Fibroblast of skin of right biceps (primary cell): Measurements from ENCODE around the gene OPN1LW.
"Not testable (repeated sequence)": the region's sequence is repeated elsewhere in the genome, so short reads cannot be mapped to it uniquely, and the experiment has no call there.

Experiments
- DNase-seq: peaks from one replicate; pipeline ENCODE4 v3.0.0-alpha.2; 2013

OPN1LW gene

DNA sequence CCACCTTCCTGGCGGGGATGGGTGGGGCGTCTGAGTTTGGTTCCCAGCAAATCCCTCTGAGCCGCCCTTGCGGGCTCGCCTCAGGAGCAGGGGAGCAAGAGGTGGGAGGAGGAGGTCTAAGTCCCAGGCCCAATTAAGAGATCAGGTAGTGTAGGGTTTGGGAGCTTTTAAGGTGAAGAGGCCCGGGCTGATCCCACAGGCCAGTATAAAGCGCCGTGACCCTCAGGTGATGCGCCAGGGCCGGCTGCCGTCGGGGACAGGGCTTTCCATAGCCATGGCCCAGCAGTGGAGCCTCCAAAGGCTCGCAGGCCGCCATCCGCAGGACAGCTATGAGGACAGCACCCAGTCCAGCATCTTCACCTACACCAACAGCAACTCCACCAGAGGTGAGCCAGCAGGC lies at the start of gene OPN1LW:
OPN1LW (plus strand) TSS at position 234 of the 400 bp plus-strand sequence; CDS start at position 275, 41 bp downstream.
- not testable (repeated sequence) for DNase-seq

DNA sequence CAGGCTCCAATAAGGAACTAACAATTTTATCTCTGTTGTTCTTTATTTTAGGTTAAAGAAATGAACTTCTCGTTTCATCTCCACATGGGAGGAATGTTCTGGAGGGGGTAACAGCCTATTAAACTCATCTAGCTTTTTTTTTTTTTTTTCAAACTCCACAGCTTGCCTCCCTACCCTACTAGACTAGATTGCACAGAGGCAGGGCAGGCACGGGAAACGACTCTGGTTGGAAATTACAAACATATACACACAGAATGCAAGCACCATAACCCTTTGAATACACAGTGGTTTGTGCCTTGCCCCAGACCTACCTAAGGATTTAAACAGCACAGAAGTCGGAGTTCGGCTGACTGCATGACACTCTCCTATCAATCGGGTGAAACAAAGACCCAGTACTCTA lies 49.2 kb upstream of the OPN1LW start:
- DNase-seq: no peak

DNA sequence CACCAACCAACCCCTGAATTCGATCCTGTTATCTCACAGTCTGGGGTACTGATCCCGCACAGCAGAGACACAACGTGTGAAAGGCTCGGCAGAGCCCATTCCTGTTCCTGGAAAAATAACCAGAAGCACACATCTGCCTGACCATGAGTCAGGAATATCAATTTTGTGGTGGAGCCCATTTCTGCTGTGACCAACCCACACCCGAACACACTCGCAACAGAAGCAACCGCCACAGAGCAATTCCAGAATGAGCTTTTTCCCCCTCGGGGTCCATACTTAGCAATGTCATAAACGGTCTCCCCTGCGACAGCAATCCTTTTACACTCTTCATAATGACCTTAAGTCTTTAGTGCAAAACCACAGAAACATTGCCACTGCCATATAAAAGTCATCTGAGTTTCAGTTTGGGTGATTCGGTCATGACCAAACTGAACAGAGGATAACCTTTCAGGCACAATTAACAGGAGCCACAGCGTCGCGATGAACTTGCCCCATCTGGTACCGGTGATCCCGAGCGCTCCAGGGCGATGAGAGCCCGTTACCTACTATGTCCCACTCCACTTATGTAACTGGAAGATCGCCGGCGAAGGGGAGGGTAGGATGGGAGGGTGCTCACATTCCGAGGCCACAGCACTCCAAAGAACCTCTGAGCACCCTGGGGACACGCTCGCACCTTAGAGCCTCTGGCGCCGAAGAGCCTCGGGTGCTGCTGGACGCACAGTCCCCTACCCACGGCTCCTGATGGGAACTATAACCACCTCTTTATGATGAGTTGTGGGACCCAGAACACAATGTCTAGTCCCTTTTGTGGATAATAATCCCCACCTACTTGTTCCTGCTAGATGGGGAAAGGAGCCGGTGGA lies 47.7 kb upstream of the OPN1LW start:
- DNase-seq: peak; percentile 26

DNA sequence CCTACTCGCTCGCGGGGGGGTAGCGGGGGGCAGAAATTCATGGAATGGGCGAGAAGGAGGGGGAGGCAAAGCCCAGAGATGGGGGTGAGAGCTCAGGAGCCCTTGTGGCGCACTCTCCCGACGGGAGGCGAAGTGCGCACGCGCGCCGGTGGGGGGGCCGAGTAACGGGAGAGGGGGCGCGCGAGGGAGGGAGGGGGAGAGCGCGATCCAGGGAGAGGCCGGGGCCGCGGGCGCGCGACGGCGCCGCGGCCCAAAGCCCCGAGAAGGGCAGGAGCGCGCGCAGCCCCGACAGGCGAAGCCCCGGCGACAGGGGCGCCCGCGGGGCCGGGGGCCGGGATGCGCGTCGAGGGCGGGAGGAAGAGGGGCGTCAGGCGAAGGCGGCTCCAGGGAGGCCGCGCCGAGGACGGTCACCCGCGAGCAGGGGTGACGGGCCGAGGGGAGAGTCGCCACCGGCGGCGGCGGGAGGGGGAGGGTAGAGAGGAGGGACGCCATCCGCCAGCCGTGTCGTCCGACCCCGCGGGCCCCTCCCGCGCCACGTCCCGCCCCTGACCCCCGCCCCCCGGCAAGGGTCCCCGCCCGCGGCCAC lies 46.9 kb upstream of the OPN1LW start:
- DNase-seq: peak; percentile 76

DNA sequence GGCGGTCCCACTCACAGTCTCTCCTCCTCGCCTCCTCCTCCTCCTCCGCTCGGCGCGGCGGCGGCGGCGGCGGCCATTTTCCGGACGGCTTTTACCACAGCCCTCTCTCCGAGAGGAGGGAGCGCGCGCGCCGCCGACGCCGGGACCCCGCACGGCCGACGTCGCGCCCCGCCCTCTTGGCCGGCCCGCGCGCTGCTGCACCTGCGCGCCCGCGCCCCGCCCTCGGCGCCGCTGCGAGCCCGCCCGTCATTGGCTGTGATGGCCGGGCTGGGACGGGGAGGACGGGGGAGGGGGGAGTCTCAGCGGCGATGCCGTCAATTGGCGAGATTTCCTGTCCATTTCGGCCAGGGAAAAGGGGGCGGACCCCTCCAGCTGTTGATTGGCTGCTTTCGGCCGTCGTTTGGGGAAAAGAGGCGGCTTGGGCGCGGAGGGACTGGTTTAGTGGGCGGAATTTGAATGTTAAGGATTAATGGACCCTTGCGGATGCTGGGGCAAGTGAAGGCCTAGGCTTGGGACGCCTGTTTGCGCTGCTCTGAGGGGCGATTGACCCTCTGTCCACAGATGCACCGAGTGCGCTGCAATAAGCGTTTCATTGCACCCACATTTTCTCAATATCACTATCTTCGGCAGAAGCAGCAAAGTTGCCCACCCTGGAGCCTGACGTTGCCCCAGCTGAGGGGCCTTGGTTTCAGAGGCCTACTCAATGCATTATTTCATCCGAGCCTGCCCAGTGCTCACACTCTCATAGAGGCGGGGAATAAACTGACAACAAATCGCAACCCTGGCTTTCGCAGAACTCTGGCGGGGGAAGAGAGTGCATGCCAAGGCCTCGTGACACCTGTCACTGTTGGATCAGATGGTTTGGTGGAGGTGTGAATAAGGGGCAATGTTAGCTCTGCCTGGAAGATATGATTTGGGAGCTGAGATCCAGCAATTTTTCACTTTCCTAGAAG lies 46.2 kb upstream of the OPN1LW start, which contains the start of gene MECP2:
MECP2 (minus strand) TSS at position 129 of the 953 bp plus-strand sequence.
- DNase-seq: peak; percentile 92

DNA sequence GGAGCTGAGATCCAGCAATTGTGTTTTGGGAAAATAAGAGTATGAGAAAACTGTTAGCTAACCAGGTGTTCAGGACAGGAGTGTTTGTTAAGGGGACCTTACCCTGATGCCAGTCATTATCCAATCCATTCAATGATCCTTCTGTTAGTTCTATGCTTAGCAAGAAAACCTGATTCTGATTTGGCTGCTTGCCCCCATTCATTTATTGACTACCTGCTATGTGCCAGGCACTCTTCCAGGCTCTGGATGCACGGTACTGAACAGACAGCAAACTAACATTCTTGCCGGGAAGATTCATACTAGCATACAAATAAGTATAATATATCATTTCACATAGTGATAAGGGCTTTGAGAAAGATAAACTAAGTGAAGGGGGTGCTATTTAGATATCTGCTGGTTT lies 45.5 kb upstream of the OPN1LW start:
- DNase-seq: no peak

DNA sequence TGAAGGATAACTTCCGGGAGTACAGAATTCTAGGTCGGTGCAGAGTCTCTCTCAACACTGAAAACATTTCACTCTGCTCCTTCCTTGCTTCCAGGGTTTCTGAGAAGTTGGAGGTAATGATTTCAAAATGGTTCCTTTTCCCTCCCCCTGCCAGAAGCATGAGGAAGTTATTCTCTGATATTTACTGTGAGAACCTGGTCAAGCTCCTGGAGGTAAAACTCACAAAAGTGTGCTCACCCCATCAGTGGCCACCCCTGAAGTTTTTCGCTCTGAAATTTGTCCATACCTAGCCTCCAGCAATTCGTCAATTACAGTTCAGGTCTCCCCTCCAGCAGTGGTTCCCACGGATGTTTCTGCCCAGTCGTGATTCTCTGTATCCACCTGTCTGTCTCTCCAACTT lies 30.3 kb upstream of the OPN1LW start:
- no peak for DNase-seq

DNA sequence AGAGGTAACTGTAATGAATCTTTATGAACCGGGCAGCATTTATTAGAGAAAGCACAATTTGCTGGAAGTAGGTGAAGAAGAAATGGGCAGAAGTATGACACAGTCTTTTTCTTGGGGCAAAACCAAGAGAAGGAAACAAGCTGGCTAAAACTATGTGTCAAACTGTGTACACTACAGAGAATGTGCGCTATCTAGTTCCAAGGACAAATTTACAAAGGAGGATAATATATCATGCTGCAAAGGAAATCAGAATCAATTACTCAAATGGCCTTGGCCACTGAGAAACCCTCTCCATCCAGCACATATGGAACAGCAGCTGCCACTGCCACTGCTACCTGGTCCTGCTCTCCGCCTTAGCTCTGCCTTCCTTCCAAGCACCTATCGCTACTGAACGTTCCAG lies 29.4 kb upstream of the OPN1LW start:
- DNase-seq: no peak

DNA sequence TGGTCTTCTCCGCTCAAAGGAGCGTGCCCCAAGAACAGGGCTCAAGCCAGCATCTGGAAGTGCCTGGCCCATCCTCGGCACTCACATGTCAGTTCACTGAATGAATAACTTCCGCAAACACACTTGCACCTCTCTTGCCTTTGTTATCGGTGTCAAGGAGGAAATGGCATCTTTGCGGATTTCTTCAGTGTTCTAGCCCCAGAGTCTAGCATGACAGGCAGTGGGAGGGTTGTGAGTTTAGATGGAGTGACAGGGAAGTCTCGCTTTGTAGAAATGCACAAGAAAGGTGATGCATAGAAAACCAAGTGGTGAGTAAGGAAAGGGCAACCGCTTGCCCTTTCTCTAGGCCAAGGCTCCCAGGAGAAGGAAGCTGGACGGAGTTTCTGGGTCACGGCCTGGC lies 29.0 kb upstream of the OPN1LW start:
- no peak for DNase-seq

DNA sequence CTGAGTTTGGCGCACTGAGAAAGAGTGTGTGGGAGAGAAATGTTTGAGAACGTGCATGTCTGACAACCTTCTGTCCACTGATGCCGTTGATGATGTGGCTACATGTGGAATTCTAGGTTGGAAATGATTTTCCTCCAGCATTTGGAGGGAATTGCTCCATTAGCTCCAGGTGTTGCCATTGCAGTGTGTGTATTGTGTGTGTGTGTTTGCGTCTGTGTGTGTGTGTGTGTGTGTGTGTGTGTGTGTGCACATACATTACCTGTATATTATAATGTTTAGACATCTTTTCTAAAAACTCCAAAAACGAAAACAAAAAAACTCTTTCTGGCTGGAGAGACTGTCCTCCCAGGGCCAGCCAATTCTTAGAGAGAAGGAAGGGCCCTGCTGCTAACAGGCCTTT lies 28.3 kb upstream of the OPN1LW start:
- no peak for DNase-seq

DNA sequence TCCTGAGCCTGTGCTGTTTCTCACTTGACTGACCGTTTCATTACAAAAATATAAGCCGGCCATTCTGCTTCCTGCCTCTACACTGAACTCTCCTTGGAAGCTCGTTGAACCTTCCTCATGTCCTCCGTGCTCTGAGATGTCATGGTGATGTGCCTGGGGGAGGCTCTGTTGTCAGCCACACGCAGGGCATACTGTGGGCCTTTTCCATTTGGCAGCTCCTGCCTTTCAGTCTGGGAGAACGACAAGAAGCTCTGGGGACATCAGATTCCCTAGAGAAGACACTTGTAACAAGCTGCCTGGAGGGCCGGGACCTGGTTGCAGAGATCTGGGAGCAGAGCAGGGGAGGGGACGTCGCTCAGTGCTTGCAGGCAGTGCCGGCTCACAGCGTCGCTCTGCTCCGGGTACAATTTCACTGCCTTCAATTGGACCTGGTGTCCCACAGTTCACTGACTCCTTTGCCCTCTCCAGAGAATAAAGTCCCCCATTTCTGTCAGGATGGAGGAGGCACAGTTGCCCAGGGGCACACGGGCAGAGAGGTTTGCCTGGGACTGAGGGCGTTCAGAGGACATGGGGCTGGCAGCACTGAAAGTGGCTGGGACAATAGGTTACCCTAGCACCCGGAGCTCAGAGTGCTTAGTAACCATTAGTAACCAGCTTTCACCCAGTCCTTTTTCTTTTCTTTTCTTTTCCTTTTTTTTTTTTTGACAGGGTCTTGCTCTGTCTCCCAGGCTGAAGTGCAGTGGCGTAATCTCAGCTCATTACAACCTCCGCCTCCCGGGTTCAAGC lies 27.4 kb upstream of the OPN1LW start:
- DNase-seq: no peak

DNA sequence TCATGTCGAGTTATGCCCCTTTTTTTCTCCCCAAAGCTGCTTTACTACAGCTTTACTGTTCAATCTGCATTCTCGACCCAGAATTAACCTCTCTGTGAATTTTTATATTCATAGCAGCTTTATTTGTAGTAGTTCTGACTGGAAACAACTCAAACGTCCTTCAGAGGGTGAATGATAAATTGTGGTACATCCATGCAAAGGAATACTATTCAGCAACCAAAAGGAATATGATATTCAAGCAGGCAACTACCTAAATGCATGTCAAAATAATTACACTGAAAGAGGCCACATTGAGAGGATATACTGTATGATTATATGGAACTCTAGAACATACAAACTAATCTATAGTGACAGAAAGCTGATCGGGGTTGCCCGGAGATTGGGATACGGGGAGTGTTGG lies 26.5 kb upstream of the OPN1LW start:
- DNase-seq: no peak

DNA sequence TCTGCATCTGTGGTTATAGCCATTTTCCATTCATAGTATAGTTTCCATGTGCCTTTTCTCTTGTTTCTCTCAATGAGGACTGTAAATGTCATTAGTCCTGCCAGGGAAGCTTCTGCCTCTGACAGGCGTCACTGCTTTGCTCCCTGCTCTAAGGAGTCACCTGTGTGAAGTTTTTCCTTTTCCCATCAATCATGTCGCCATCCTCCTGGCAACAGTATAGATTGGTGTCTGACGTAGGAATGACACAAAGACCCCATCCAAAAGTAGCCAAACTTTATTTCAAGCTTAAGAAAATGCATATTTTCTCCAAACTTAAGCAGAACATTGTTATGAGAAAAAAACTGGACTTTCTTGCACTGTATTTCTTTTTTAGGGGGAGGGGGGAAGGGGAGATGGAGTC lies 23.5 kb upstream of the OPN1LW start:
- no peak for DNase-seq

DNA sequence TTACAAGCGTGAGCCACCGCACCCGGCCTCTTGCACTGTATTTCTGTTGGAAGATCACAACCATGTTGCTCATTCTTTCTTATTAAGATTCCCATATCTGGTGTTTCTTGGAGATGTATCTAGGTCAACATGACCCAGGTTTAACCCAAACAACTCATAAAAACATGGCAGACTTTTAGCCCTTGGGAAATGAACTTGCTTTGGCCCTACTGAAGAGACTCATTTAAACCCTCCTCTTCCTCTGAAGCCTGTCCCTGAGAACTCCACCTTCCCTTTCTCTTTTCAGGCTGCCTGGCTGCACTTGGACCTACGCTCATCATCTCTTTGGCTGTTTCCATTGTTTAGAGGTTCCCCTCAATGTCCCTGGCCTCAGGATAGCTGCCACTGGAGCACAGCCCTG lies 22.8 kb upstream of the OPN1LW start:
- DNase-seq: no peak

DNA sequence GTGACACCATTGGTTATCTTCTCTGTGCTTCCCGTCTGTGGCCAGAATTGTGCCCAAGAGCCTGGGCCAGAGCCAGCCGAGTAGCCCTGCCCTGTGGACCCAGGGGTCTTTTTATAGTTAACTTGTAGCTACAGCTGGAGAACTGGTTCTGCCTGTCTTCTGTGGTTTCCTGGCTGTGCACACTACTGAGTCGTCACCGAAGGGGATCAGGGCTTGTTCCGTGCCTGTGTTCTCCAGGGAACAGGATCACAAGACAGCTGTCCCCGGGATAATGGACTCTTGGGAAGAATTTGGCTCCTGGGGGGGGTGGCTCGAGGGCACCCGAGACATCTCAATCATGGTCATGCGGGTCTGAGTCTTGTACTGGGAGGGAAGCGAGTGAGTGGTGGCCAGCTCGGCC lies 22.1 kb upstream of the OPN1LW start:
- DNase-seq: no peak

DNA sequence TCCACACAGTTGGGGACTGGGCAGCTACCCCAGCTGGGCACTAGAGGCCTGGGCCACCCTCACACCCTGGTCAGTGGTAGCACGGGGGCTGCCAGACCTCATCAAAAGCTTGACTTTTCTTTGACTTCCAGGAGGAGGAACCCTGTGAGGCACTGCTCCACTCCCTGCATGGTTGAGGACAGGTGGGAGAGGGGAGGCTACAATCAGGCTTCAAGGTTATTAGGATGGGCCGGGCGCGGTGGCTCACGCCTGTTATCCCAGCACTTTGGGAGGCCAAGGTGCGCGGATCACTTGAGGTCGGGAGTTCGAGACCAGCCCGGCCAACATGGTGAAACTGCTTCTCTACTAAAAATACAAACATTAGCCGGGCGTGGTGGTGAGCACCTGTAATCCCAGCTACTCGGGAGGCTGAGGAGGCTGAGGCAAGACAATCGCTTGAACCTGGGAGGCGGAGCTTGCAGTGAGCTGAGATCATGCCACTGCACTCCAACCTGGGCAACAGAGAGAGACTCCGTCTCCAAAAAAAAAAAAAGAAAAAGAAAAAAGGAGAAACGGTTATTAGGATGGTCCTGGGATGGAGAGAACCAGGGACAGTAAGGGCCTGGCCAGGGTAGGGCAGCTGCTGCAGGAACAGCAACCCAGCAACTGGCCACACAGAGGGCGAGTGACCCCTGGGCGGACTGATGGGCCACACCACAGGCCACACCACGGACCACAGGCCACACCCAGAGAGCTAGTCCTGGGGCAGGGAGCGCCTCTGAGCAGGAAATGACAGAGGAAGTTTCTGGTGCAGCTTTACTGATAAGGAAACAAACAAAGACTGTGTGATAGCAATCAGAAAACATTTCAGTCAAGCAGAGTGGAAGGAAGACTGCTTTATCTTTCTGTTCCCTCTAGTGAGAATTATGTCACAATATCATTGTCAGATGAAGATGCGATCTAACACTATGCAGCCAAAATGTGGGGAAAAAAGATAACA lies 20.5 kb upstream of the OPN1LW start:
- DNase-seq: no peak

DNA sequence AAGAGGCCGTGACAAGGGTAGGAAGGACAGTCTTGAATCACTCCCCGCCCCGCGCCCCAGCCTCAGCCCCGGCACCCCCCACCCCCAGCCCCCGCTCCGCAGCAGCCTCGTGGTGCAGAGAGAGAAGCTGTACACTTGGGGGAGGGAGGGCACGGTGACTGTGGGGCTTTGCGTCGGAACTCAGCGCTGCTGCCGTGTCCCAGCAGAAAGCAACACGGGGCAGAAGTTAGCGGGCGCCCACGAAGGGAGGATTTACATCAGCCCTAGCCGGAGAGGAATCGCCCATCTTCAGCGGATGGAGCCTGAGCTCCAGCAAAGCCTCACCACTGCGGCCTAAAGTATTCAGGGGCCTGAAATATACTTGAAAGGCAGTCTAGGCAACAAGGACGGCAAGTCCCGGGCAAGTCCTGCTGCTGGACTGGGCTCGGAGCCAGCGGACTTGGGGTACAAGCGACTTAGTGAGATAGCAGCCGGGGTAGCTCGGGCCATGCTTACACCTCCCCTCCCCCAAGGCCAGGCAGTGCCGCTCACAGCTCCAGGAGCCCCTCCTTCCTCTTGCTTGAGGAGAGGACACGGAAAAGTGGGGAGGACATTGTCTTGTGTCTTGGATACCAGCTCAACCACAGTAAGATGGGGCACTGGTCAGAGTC lies 18.5 kb upstream of the OPN1LW start:
- DNase-seq: no peak

DNA sequence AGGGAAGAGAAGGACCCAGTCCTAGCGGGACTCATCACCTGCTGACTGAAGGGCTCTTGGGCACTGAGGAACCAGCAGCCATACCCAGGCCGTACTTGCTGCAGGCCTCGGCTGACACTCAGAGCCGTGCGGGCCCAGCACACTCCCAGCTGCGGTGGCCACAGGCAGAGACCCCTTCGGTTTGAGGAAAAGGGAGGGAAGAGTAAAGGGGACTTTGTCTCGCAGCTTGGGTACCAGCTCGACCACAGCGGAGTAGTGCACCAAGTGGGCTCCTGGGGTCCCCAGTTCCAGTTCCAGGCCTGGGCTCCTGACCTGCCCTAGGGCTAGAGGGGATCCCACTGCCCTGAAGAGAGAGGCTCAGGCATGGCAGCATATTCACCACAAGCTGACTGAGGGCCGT lies 17.9 kb upstream of the OPN1LW start:
- no peak for DNase-seq

DNA sequence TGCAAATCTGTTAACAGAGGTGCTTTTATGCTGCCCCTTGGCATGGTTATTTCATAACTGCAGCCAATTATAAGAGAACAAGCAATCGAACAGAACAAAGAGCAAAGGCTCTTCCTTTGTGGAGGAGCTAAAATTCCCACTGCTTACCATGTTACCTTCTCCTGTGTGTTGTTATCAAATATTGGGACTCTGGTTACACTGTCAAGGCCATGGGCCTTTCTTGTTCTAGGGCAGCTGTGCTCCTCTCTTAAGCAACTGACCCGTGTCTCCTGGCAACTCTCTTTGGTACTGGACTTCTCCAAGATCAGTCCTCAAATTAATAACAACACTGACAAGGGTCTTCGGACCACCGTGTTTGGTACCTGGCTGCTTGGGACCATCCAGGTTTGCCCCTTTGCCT lies 12.1 kb upstream of the OPN1LW start:
- no peak for DNase-seq

DNA sequence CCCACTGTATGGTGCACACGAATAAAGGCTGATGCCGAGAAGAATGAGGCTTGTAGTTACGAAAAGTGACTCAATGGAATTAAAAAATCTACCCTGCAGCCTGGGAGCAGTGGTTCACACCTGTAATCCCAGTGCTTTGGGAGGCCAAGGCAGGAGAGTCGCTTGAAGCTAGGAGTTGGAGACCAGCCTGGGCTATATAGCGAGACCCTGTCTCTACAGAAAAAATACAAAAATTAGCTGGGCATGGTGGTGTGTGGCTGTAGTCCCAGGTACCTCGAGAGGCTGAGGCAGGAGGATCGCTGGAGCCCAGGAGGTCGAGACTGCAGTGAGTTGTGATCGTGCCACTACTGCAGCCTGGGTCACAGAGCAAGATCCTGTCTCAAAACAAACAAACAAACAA lies 11.7 kb upstream of the OPN1LW start:
- no peak for DNase-seq
